Endothelial cell of umbilical vein (primary cell): Measurements from ENCODE around the gene RPGRIP1L. TPM values are rescaled to one million over a fixed set of nuclear protein-coding genes. Genes with fewer than 3 reads are reported as not detected.

ENCODE experiments used
- BruUV-seq: library from RNA; stranded (reverse); fragments of 400-500 nt; replicated peaks from 2 replicates; lab custom pipeline; 2021; lab: Mats Ljungman, UMichigan
- CTCF ChIA-PET: fragments of 300-600, 350-600 bp; sonication (Branson Sonifier 250); formaldehyde crosslinking; loops from one replicate; lab custom pipeline; 2021; ENCODE audit warnings: antibody characterized with exemption, inconsistent platforms; lab: Charles Lee
- POLR2A ChIA-PET: fragments of 300-600, 350-600 bp; sonication (Branson Sonifier 250); formaldehyde crosslinking; loops from one replicate; lab custom pipeline; 2021; ENCODE audit warnings: antibody characterized with exemption, inconsistent platforms; lab: Charles Lee
- DNase-seq: peaks from one replicate; pipeline ENCODE4 v3.0.0-alpha.2; 2011; ENCODE audit warnings: low read depth, low spot score
- FAIRE-seq: peaks from 2 replicates; lab custom pipeline; 2011; peaks lifted over from hg19 to GRCh38; lab: Jason Lieb, UNC
- H2AFZ ChIP-seq: 2 replicates; pipeline ENCODE4 v1.6.0; 2012; ENCODE audit warnings: low read depth, low read length, control low read depth, inconsistent platforms
- H3K27ac ChIP-seq: 2 replicates; pipeline ENCODE4 v1.5.1; 2011; ENCODE audit warnings: low read depth, mild to moderate bottlenecking, control low read depth, low read length, moderate library complexity; ENCODE audit not compliant: insufficient read depth
- H3K27me3 ChIP-seq, 2 experiments: 2 replicates each; pipeline versions ENCODE4 v1.6.0 to v1.6.1; 2011; ENCODE audit warnings: low read length in 2 of 2, mixed read lengths in 1 of 2; ENCODE audit not compliant: control insufficient read depth in 2 of 2, insufficient read depth in 2 of 2
- H3K36me3 ChIP-seq, 2 experiments: 2 replicates in 1 of 2; 3 replicates in 1 of 2; pipeline ENCODE4 v1.5.1; 2011; ENCODE audit warnings: low read length in 2 of 2, mild to moderate bottlenecking in 1 of 2, moderate library complexity in 1 of 2; ENCODE audit not compliant: control insufficient read depth in 2 of 2, insufficient read depth in 2 of 2; ENCODE audit errors: extremely low read depth in 1 of 2
- H3K4me1 ChIP-seq: 3 replicates; pipeline ENCODE4 v1.5.1; 2011; ENCODE audit warnings: mild to moderate bottlenecking, low read length; ENCODE audit not compliant: control insufficient read depth, insufficient read depth; ENCODE audit errors: extremely low read depth
- H3K4me2 ChIP-seq: 2 replicates; pipeline ENCODE4 v1.6.1; 2011; ENCODE audit warnings: low read length, control low read depth, mixed read lengths; ENCODE audit not compliant: insufficient read depth
- H3K4me3 ChIP-seq, 3 experiments: fragments of 200-600 bp in 1 of 3; sonication (generic), shearing (Covaris generic) in 1 of 3; replicated peaks in 1 of 3; 2 replicates each; pipeline ENCODE4 v1.5.1; 2011 to 2016; ENCODE audit warnings: control low read depth in 3 of 3, low read length in 3 of 3, mild to moderate bottlenecking in 2 of 3, inconsistent platforms in 1 of 3, low read depth in 1 of 3, moderate library complexity in 1 of 3; ENCODE audit not compliant: insufficient read depth in 1 of 3
- H3K79me2 ChIP-seq: 2 replicates; pipeline ENCODE4 v1.6.0; 2012; ENCODE audit warnings: low read length, inconsistent platforms; ENCODE audit not compliant: control insufficient read depth, insufficient read depth
- H3K9ac ChIP-seq: replicated peaks from 2 replicates; pipeline ENCODE3; 2011; ENCODE audit warnings: low read length, control low read depth; ENCODE audit not compliant: insufficient read depth; ENCODE audit errors: extremely low read depth
- H3K9me1 ChIP-seq: replicated peaks from 3 replicates; pipeline ENCODE4 v1.6.0; 2011; ENCODE audit warnings: mild to moderate bottlenecking, low read length; ENCODE audit not compliant: control insufficient read depth, insufficient read depth; ENCODE audit errors: extremely low read depth
- H3K9me3 ChIP-seq: replicated peaks from 2 replicates; pipeline ENCODE4 v1.5.1; 2012; ENCODE audit warnings: low read length, inconsistent platforms; ENCODE audit not compliant: control insufficient read depth, insufficient read depth
- H4K20me1 ChIP-seq: replicated peaks from 2 replicates; pipeline ENCODE3; 2011; ENCODE audit warnings: mild to moderate bottlenecking, low read length; ENCODE audit not compliant: control insufficient read depth, insufficient read depth; ENCODE audit errors: extremely low read depth
- EZH2 ChIP-seq: IDR thresholded peaks from 2 replicates; pipeline ENCODE4 v1.6.1; 2012; ENCODE audit warnings: borderline replicate concordance, low read depth, mild to moderate bottlenecking, moderate library complexity, low read length, inconsistent platforms; ENCODE audit not compliant: severe bottlenecking
- FOS ChIP-seq: IDR thresholded peaks from 2 replicates; pipeline ENCODE4 v1.6.1; 2011; ENCODE audit warnings: mild to moderate bottlenecking, low read length, moderate library complexity, borderline replicate concordance; ENCODE audit not compliant: insufficient read depth
- GATA2 ChIP-seq: IDR thresholded peaks from 2 replicates; pipeline ENCODE4 v1.7.0; 2011; ENCODE audit warnings: low read depth, mild to moderate bottlenecking, moderate library complexity, mixed read lengths, low read length; ENCODE audit not compliant: insufficient read length, insufficient read depth
- JUN ChIP-seq: IDR thresholded peaks from 2 replicates; pipeline ENCODE4 v1.6.1; 2011; ENCODE audit warnings: borderline replicate concordance, low read depth; ENCODE audit not compliant: insufficient read length, insufficient read depth
- MYC ChIP-seq: IDR thresholded peaks from one replicate; pipeline ENCODE4 v1.6.1; 2011; ENCODE audit warnings: mild to moderate bottlenecking, low read depth, low read length
- POLR2A ChIP-seq: IDR thresholded peaks from 2 replicates; pipeline ENCODE4 v1.6.1; 2012; ENCODE audit warnings: low read depth, mild to moderate bottlenecking, control low read depth, low read length
- POLR2AphosphoS5 ChIP-seq: IDR thresholded peaks from 2 replicates; pipeline ENCODE4 v1.6.1; 2012; ENCODE audit warnings: low read depth, mild to moderate bottlenecking, control low read depth, low read length, moderate library complexity; ENCODE audit not compliant: insufficient read depth
- dilution Hi-C: fragments of 300-500 bp; cut with MboI; formaldehyde crosslinking; loops from one replicate; pipeline ENCODE4 v1.15.0; 2019; ENCODE audit warnings: low sequenced_read_pairs; ENCODE audit not compliant: extremely low pct_ligation_motif_present
- intact Hi-C: fragments of 100-400 bp; cut with micrococcal nuclease; formaldehyde crosslinking; loops from one replicate; pipeline ENCODE4 v1.10.0; 2022
- polyA plus RNA-seq, 4 experiments: library from polyadenylated mRNA; depleted of rRNA in 3 of 4; stranded (reverse) in 3 of 4; unstranded in 1 of 4; fragments of >200 nt; gene quantifications; 2 replicates each; pipeline versions ENCODE4 v1.2.1 to v1.2.3, GENCODE V29; 2011 to 2012; ENCODE audit warnings: missing spikeins in 1 of 4
- total RNA-seq: library from RNA; stranded (reverse); gene quantifications from 2 replicates; pipeline ENCODE4 v1.2.3, GENCODE V29; 2021
- TF ChIP-seq, protein P1 (sequence below): IDR thresholded peaks from 2 replicates; pipeline ENCODE4 v1.6.1; 2011; ENCODE audit not compliant: insufficient read depth, insufficient read length
- TF ChIP-seq, protein P2 (sequence below), 2 donors: IDR thresholded peaks; 1 replicate in 1 of 2; 2 replicates in 1 of 2; pipeline ENCODE4 v1.5.1; 2011; ENCODE audit warnings: low read length in 2 of 2, mild to moderate bottlenecking in 2 of 2, moderate library complexity in 2 of 2, control low read depth in 1 of 2, inconsistent platforms in 1 of 2, low read depth in 1 of 2; ENCODE audit not compliant: insufficient read depth in 1 of 2; ENCODE audit errors: extremely low read depth in 1 of 2

The RPGRIP1L gene
- total and polyA plus RNA-seq, 2 donors (not counting 3 experiments of a cell fraction or from before 2014, with no cell fraction given): 3.2 to 13.2 TPM

DNA sequence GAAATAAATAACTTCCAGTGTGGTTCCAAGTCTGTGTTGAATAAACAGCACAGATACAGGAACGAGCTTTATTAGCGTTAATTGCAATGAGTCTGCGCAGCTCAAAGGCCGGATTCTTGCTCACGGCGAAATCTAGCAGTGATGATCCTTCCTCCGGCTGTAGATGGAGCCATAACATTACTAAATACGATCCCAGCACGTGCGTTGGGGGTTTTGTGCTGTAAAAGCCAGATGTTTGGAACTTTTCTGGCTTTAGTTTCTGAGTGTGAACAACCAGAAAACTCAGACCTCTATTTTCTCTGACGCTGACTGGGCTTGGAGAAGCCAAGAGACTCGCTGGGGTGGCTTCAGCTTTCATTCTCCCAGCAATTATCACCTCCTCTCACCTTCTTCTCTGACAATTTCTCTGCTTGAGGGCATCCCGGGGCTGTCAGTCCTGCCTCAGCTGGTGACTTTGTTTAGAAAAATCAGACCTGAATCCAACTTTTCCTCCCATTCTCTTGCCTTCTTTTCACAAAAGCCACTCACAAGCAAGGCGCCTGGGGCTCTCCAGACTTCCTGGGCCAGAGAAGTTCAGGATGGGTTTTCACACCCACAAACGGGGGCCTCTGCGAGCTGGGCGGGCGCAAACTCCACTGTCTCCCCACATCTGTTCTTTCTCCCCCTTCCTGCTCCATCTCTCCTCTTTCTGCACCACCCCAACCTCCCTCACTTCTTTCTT is 153.5 kb downstream of the RPGRIP1L start:
- Histone ChIP-seq H3K36me3 (no peaks in the 10 kb centered on the region), H3K4me2 (no peak overlapping the region), H3K4me3 (no peak overlapping the region), H3K9me1 (no peaks in the 10 kb centered on the region), H3K27ac (no peak overlapping the region), H3K27me3 (peaks cover 5 to 6% of the 10 kb centered on the region in 2 experiments), H3K9me3 (no peaks in the 10 kb centered on the region), H2AFZ (peak overlapping the region; percentile 73), H4K20me1 (no peaks in the 10 kb centered on the region), H3K4me1 (peaks cover 3% of the 10 kb centered on the region), H3K79me2 (no peaks in the 10 kb centered on the region), H3K9ac (no peak overlapping the region)
- dilution Hi-C loops (no loop called here), intact Hi-C loops (loop anchor here (1.0 to 10.0 kb wide), 8 partner anchors 40 to 1915 kb away; partner anchors contain the start of gene IRX3)
- CTCF ChIA-PET: interaction anchor here (0.5 to 2.6 kb wide), 67 partner anchors 9 to 1945 kb away, joined by 3 to 31 read pairs (median 4); partner anchors contain the start of genes AKTIP, FTO, IRX5 and RPGRIP1L
- TF ChIP-seq JUN (no peak), POLR2AphosphoS5 (no peak), POLR2A (no peak), GATA2 (no peak), EZH2 (no peak), FOS (no peak), MYC (peak; percentile 85)
- TF ChIP-seq, protein P1, sequence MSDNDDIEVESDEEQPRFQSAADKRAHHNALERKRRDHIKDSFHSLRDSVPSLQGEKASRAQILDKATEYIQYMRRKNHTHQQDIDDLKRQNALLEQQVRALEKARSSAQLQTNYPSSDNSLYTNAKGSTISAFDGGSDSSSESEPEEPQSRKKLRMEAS: peak; percentile 94
- TF ChIP-seq, protein P2, sequence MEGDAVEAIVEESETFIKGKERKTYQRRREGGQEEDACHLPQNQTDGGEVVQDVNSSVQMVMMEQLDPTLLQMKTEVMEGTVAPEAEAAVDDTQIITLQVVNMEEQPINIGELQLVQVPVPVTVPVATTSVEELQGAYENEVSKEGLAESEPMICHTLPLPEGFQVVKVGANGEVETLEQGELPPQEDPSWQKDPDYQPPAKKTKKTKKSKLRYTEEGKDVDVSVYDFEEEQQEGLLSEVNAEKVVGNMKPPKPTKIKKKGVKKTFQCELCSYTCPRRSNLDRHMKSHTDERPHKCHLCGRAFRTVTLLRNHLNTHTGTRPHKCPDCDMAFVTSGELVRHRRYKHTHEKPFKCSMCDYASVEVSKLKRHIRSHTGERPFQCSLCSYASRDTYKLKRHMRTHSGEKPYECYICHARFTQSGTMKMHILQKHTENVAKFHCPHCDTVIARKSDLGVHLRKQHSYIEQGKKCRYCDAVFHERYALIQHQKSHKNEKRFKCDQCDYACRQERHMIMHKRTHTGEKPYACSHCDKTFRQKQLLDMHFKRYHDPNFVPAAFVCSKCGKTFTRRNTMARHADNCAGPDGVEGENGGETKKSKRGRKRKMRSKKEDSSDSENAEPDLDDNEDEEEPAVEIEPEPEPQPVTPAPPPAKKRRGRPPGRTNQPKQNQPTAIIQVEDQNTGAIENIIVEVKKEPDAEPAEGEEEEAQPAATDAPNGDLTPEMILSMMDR (IDR thresholded peaks at IDR 0.05; ENCODE audit: extremely low read depth in 1 of 2, insufficient read depth in 1 of 2, low read depth in 1 of 2, low read length in 2 of 2): peak; percentile 69 to 88
- POLR2A ChIA-PET: no interaction called here
- DNase-seq (peak; percentile 83), FAIRE-seq (peak; percentile 97)
- no TSS peak for BruUV-seq

Other genes with a start within 250 kb of the RPGRIP1L start
- 29.1 and 32.7 TPM in 2 replicates for gene AKTIP, start 200.7 kb downstream of the RPGRIP1L start, total RNA-seq
- gene AKTIP, start 200.7 kb downstream of the RPGRIP1L start, polyA plus RNA-seq: 22.2 and 25.1 TPM in 2 replicates
- gene FTO, start 297 bp upstream of the RPGRIP1L start, total RNA-seq: 77.8 and 87.1 TPM in 2 replicates
- 41.9 and 48.6 TPM in 2 replicates for gene FTO, start 297 bp upstream of the RPGRIP1L start, polyA plus RNA-seq